ENCODE measurements around the gene RAB19. TPM values are rescaled to one million over a fixed set of nuclear protein-coding genes. Genes with fewer than 3 reads are reported as not detected.
A peak's percentile ranks its signal among the peaks of the same experiment; 100 is the strongest.

Gene RAB19
- total and polyA plus RNA-seq, 2 of the 13 experiments (the other 11 are each of a cell fraction or from before 2014, with no cell fraction given), result 0.31 TPM; not detected in 1

DNA sequence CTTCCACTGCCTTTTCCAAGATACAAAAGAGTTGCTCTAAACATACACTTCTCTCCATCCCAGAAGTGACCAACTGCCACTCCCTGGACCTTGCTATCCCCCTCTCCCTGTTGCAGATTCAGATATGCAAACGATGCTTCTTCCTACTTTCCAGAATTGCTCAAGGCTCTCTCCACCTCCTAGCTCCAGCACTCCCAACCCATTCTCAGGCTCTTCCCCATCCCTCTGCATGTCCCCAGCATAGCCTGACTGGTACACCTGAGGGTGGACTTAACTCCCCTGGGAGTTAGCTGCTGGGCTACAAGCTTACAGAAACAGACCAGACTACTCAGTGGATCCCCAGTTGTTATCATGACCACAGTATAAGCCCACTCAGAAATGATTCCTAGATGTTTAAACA is 47.9 kb downstream of the RAB19 start (continued):
- no peak for TF ChIP-seq DMTF1 (CRISPR knock-in tag; IDR thresholded peaks at IDR 0.05)
- no peak for TF ChIP-seq ZNF446 (CRISPR knock-in tag; IDR thresholded peaks at IDR 0.05)
- no peak for TF ChIP-seq ATF2 (CRISPR knock-in tag; IDR thresholded peaks at IDR 0.05)
- no peak for TF ChIP-seq MBD4 (IDR thresholded peaks at IDR 0.05; ENCODE audit: borderline replicate concordance, low read length)
- TF ChIP-seq XRCC5 (optimal IDR thresholded peaks at IDR 0.05; ENCODE audit: low read length), result no peak
- TF ChIP-seq ZNF709 (CRISPR knock-in tag; IDR thresholded peaks at IDR 0.05), result no peak
- no peak for TF ChIP-seq ATF3 (CRISPR knock-in tag; IDR thresholded peaks at IDR 0.05)
- no peak for TF ChIP-seq ZNF784 (CRISPR knock-in tag; IDR thresholded peaks at IDR 0.05; ENCODE audit: borderline replicate concordance)

DNA sequence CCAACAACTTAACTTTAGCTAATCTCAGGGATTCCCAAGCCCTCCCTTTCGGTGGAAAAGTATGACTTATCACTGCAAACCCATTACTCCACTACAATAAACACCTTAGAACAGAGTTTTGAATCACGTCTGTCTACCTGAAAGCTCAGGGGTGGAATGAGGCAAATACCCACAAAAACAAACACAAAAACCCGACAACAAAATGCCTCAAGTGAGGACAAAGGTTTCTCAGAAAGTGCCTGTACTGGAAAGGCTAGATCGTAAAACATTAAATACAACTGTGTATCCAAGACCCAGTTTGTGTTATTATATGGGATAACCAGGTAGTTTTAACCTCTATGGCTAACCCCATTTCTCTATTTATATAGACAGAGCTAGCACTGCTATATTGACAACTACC is 49.4 kb downstream of the RAB19 start:
- WGBS (ENCODE audit: low lambda C conversion rate), result 91% methylated on average over 4 of the region's 4 CpGs
- peaks cover 7 to 46% of the 10 kb centered on the region in 2 experiments for H3K36me3 ChIP-seq (replicated peaks in 1 of 2; ENCODE audit: control insufficient read depth in 1 of 2, insufficient read depth in 2 of 2, low read length in 2 of 2)
- no peaks in the 10 kb centered on the region for H3K27me3 ChIP-seq (ENCODE audit: control insufficient read depth in 1 of 2, insufficient read depth in 2 of 2, low read length in 2 of 2)
- BruUV-seq (replicated peaks), result TSS peak; percentile 42
- ChIA-PET POLR2A (no interaction called here), CTCF (ENCODE audit: low intra/inter-chr PET ratio, low total read pairs) (no interaction called here)
- H3K9me3 ChIP-seq (ENCODE audit: low read length), result no peaks in the 10 kb centered on the region
- ATAC-seq, result no peak
- peaks cover 13% of the 10 kb centered on the region for H3K4me1 ChIP-seq (ENCODE audit: insufficient read depth, low read length)
- H3K4me3 ChIP-seq (replicated peaks in 1 of 3; ENCODE audit: insufficient read depth in 1 of 3, low read depth in 2 of 3, low read length in 3 of 3), result no peak overlapping the region
- no peak overlapping the region for H3K9ac ChIP-seq (ENCODE audit: insufficient read depth, low read depth, low read length)
- in situ Hi-C loops (cut with HindIII; ENCODE audit: extremely low pct_ligation_motif_present, low pct_unique_long_range_greater_than_20kb), result no loop called here
- intact Hi-C loops (cut with micrococcal nuclease; ENCODE audit: unreplicated experiment), result no loop called here
- FAIRE-seq, result no peak
- H3K79me2 ChIP-seq (ENCODE audit: insufficient read depth, low read length), result no peaks in the 10 kb centered on the region
- H3K27ac ChIP-seq (ENCODE audit: extremely low read length, insufficient read depth, low read length), result no peak overlapping the region
- H3K4me2 ChIP-seq (ENCODE audit: low read depth, low read length), result no peak overlapping the region
- DNase-seq (ENCODE audit: low spot score), result no peak
- no peaks in the 10 kb centered on the region; the same call in 1 of the 2 replicates for H4K20me1 ChIP-seq (ENCODE audit: insufficient read depth, low read length)
- no peak overlapping the region for H2AFZ ChIP-seq (ENCODE audit: low read length)
- no peak for TF ChIP-seq MAF1 (CRISPR knock-in tag; IDR thresholded peaks at IDR 0.05; ENCODE audit: borderline replicate concordance)
- no peak for TF ChIP-seq FOXA3 (CRISPR knock-in tag; IDR thresholded peaks at IDR 0.05)
- TF ChIP-seq, protein P1, sequence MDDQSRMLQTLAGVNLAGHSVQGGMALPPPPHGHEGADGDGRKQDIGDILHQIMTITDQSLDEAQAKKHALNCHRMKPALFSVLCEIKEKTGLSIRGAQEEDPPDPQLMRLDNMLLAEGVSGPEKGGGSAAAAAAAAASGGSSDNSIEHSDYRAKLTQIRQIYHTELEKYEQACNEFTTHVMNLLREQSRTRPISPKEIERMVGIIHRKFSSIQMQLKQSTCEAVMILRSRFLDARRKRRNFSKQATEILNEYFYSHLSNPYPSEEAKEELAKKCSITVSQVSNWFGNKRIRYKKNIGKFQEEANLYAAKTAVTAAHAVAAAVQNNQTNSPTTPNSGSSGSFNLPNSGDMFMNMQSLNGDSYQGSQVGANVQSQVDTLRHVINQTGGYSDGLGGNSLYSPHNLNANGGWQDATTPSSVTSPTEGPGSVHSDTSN (CRISPR knock-in tag; IDR thresholded peaks at IDR 0.05; ENCODE audit: borderline replicate concordance), result no peak

Data from HepG2 (cell line).